GM12891 (cell line): ENCODE data around the gene PALMD.

Experiments
- PAX5 ChIP-seq: IDR thresholded peaks from 2 replicates; pipeline ENCODE4 v1.6.1; 2011; ENCODE audit warnings: low read length, moderate library complexity, mild to moderate bottlenecking; ENCODE audit not compliant: insufficient read depth, severe bottlenecking
- POLR2A ChIP-seq: IDR thresholded peaks from 2 replicates; pipeline ENCODE4 v1.6.1; 2011; ENCODE audit warnings: low read depth, low read length, control low read depth
- POLR2AphosphoS5 ChIP-seq: IDR thresholded peaks from 2 replicates; pipeline ENCODE4 v1.6.1; 2011; ENCODE audit warnings: low read depth, low read length, control low read depth
- TAF1 ChIP-seq: IDR thresholded peaks from 2 replicates; pipeline ENCODE4 v1.6.1; 2011; ENCODE audit warnings: low read depth, low read length, control low read depth

DNA sequence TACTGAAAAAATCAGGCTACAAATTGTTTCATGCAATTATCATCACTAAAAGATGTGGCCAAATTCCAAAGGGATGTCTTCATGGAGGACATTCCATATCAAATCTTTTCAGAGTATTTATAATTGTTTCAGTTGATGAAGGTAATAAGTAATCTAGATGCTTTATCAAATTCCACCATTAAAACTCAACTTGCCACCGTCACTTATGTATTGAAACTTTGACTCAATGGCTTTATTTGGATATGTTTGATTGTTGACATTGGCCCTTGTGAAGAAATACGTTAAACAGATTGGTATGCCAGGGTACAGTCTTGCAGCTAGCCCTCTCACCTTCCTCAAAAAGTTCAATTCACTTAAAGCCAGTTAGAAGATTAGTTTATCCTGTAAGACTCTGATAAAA, 32.2 kb upstream of the PALMD start:
- TF ChIP-seq TAF1 (no peak), POLR2AphosphoS5 (no peak), POLR2A (no peak), PAX5 (no peak)
